GM18526 (cell line): ENCODE measurements around the gene HOXA3.

Experiments used
- POLR2A ChIP-seq: IDR thresholded peaks from 3 replicates; pipeline ENCODE4 v1.6.1; 2011; ENCODE audit not compliant: insufficient read length; ENCODE audit errors: extremely low read depth

HOXA3 gene

DNA sequence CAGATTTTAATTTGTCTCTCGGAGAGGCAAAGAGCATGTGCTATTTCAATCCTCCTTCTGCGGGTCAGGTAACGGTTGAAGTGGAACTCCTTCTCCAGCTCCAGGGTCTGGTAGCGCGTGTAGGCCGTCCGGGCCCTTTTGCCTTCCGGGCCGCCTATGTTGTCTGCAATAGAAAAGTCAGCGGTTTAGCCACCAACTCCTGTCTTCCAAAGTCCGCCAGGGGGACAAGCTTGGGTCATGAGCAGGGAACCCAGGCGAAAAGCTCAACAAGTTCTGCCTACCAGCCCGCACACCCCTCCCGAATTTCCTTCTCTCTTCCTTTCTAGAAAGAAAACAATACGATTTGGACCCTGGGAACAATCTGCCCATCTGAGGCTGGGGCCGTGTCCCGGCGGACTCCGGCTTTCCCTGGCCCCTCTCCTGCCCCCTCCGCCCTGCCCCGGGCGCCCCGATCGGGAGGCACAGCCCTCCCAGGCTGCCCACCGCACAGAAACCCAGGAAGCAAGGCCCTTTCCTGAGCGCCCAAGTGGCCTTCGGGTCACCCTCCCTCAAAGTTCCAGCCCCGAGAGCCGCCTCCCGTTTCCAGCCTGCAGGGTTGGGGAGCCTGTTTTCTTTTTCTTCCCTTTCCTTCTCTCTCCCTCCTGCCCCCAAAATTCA is 10.3 kb downstream of the HOXA3 start:
- no peak for TF ChIP-seq POLR2A

DNA sequence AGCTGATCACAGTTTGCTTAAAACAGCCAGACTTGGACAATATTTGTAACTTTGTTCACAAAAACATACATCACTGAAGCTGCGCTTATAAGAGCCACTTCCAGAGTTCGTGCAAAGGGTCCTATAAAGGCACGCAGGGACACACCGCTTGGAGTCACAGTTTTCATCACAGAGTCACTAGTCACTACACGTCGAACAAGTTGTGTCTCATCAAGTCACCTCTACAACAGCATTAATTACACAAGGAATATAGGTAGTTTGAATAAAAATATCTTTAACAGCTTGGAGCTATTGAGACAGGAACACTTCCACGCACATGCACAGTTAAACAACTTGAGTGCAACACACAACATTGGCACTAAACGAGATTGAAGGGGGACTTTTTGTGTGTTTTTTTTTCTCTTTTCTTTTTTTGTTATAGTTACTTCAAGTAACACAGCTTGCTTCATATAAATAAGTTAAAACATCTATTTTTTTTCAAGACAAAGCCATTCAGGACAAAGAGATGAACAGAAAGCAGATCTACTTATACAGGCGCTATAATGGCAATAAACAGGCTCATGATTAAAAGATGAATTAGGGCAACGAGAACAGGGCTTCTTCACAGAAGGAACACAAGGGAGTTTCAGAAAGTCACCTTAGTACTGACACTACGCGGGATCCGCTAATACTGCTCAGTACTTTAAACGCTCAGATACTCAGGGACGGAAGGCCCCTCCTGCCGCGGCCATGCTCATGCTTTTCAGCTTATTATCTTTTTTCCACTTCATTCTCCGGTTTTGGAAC is 11.1 kb downstream of the HOXA3 start:
- no peak for TF ChIP-seq POLR2A

DNA sequence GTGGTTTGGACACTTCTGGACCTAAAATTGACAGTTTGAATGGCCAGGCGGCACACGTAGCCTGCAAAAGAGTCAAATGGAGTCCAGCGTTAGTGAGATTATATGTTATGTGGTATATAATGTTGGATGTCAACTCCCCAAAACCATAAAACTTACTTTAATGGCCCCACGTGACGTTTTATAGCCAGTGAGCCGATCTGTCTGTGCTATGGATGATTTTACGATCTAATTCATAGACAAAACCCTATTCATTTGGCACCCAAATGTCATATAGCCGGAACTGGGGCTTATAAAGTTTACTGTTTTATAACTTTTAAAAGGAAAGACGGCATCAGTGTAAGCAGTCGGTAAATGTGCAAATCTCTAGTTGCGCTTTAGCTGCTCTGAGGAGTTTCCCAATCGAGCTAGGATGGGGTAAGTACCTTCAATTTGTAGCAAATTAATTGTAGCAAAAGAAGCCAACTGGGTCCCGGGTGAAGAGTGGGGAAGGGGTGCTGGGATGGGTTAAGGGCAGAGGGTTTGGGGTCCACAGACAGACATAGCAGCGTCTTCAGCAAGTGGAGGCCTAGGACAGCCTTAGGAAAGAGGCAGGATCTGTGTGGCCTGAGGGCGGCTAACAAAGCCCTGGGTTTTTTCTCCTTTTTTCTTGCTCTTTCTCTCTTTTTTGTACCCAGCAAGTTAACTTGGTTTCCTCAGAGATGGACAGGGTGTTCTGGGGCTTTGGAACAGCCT is 12.1 kb downstream of the HOXA3 start:
- no peak for TF ChIP-seq POLR2A

GRCh38 chr7:27139334-27140125 is 12.9 kb downstream of the HOXA3 start:
- no peak for TF ChIP-seq POLR2A

DNA sequence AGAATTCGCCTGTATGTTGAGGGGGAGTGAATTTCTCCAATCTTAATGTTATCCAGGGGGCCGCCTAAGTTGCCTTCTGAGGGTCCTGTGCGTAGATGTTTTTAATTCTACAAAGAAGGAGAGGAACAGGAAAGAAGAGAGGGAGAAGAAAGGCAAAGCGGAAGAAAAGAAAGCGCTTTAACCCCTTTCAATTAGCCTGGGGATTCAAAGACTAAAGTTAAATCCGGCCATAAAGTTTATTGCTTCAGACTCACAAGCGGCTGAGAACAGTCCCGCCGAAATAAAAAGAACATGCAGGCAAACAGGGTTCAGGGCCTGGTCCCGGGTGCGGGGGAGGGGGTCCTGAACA is 13.4 kb downstream of the HOXA3 start:
- no peak for TF ChIP-seq POLR2A

- TF ChIP-seq POLR2A = no peak
These were observed 13.9 kb downstream of the HOXA3 start for GRCh38 chr7:27138472-27138871.

DNA sequence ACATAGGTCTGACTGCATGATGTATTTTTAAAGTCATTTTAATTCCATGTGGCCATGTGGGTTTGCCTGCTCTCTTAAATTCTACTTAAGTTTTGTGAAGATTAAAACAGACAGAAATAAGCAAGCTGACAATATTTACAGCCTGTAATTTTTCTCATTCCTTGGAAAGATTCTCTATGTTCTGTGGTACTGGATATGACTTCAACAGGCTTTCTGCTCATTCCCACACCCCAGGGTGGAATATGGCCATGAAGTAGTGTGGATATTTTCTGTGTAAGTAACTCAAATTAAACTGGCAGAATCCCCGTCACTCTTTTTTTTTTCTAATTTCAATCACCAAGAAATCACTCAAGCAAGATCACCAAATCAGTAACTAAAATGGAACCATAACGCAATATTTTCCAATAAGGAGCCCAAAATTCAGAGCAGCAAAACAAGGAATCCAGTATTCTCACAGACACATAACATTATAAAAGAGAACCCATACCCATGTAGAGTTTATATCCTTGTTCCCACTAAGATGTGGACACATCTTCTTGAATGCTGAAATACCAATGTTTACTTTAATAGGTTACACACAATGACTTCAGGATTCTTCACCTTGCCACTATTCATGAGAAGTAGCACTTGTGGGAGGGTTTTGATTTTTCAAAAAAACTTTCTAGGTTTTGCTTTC is 14.6 kb downstream of the HOXA3 start:
- TF ChIP-seq POLR2A = no peak

- no peak for TF ChIP-seq POLR2A
These were observed 18.0 kb downstream of the HOXA3 start for GRCh38 chr7:27134392-27134791.

- TF ChIP-seq POLR2A = no peak
These were observed 18.8 kb downstream of the HOXA3 start for GRCh38 chr7:27133409-27134231.

DNA sequence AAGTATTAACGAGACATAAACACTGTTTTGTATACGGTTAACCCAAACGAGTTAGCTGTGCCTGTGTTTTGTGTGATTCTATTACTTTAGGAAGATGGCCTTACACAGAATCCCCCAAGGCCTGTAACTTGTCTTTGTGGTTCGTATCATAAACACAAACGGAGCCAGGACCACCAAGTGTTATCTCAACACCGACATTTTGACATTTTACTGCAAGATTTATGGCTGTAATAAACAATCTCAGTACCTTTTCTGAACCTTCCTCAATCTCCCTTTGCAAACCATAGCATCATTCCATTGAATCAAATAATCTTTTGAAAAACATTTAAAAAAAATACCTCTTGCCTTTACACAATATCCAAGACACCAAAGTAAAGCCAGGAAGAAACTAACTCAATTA is 19.4 kb downstream of the HOXA3 start:
- no peak for TF ChIP-seq POLR2A

GRCh38 chr7:27132214-27132613 is 20.2 kb downstream of the HOXA3 start:
- no peak for TF ChIP-seq POLR2A

DNA sequence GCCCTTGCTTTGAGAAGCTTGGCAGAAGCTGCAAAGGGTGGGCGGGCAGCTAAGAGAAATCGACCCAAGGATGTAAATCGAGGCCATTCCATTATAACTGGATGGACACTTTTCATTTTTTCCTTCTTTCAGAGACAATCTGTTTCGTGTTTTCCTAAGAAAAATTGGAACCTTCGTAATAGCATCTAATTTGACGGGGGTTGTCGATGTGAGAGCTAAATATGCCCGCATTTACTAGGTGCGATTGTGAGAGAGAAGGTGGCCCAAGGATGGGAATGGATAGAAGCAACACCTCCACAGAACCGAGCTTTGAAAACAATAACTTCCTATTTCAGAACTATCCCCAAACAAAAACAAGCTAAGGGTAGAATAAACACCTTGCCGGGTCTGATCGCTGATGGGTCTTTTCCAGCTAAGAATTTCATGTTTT is 21.0 kb downstream of the HOXA3 start:
- TF ChIP-seq POLR2A = no peak

DNA sequence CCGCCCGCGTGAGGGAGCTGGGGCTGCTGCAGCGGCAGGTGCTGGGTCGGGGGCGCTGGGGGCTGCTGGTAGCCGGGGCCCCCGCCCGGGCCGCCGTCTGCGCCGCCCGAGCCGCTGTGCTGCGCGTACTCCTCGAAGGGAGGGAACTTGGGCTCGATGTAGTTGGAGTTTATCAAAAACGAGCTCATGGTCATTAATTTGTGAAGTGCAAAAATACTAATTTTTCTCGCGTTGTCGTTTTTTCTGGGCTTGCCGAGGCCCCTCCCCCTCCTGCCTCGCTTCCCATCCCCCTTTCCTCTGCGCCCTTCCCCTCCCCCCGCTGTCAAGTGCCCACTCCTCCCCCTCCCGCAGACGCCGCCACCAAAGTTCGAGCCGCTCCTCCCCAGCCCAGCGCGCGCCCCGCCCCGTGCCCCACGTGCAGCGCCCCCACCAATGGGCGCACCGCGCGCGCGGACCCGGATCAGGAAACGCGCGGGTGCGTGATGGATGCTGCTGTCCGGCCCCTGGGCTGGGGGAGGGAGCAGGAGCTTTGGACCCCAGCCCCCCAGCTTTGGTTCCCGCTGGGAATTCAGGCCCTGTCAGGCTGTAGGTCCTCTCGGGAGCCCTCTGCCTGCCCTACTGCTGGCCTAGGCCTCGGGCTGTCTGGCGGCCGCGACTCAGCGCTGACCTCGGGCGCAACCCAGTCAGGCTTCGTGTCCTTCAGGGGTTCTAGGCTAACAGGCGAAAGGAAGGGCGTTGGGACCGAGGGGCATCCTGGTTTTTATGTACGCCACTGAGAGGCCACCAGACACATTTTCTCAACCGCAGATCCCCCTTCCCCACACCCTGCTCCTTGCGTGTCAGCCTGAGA is 21.6 kb downstream of the HOXA3 start, which contains the start of gene HOXA4:
Gene HOXA4 (minus strand): TSS at position 218 of the 850 bp plus-strand sequence. CDS start 24 bp downstream, at position 194.
- TF ChIP-seq POLR2A = no peak
